ENCODE data around the gene KIF5A. TPM values are rescaled to one million over a fixed set of nuclear protein-coding genes. Genes with fewer than 3 reads are reported as not detected.
A peak's percentile ranks its signal among the peaks of the same experiment; 100 is the strongest.

KIF5A gene
- total RNA-seq, 1 donor from 2014 or later: 7.9 TPM

- Histone ChIP-seq H3K4me2 (peak overlapping the region; percentile 95), H4K20me1 (ENCODE audit: low read depth) (peaks cover 8% of the 10 kb centered on the region), H3K9ac (peak overlapping the region; percentile 83), H3K9me3 (ENCODE audit: low read depth) (no peaks in the 10 kb centered on the region), H3K4me1 (peaks cover 18% of the 10 kb centered on the region), H3F3A (ENCODE audit: low read depth) (peaks cover 21% of the 10 kb centered on the region), H3K4me3 (peak overlapping the region; percentile 98), H3K27ac (no peak overlapping the region), H2AFZ (replicated peaks) (peak overlapping the region; percentile 99), H3K36me3 (no peaks in the 10 kb centered on the region), H3K79me2 (ENCODE audit: low read depth) (peaks cover 16% of the 10 kb centered on the region), H3K27me3 (no peaks in the 10 kb centered on the region)
- no peak for TF ChIP-seq CTCF (IDR thresholded peaks at IDR 0.05)
- TF ChIP-seq EZH2 (IDR thresholded peaks at IDR 0.05): no peak
- no peak for TF ChIP-seq EZH2phosphoT487 (IDR thresholded peaks at IDR 0.05)
- Mint-ChIP-seq H3K36me3 (peaks cover 22% of the 10 kb centered on the region), H3K27ac (peak overlapping the region; percentile 96), H3K27me3 (ENCODE audit: insufficient read depth, low read depth) (peaks cover 8% of the 10 kb centered on the region), H3K4me3 (peak overlapping the region; percentile 91), H3K4me1 (peaks cover 23% of the 10 kb centered on the region), H3K9me3 (no peaks in the 10 kb centered on the region)
- no peak for DNase-seq (ENCODE audit: low spot score)
Observed at GRCh38 chr12:57603815-57604453, 54.1 kb downstream of the KIF5A start.

- Histone ChIP-seq H3K27me3 (peaks cover 4% of the 10 kb centered on the region), H4K20me1 (ENCODE audit: low read depth) (peaks cover 12% of the 10 kb centered on the region), H3K79me2 (ENCODE audit: low read depth) (peaks cover 16% of the 10 kb centered on the region), H3K4me3 (peak within 1 kb of the TSS; percentile 98), H3K4me2 (peak within 1 kb of the TSS; percentile 95), H3K9ac (peak within 1 kb of the TSS; percentile 83), H3K36me3 (no peaks in the 10 kb centered on the region), H3F3A (ENCODE audit: low read depth) (peaks cover 27% of the 10 kb centered on the region), H3K9me3 (ENCODE audit: low read depth) (no peaks in the 10 kb centered on the region), H2AFZ (replicated peaks) (peak within 1 kb of the TSS; percentile 99), H3K27ac (no peak within 1 kb of the TSS), H3K4me1 (peaks cover 20% of the 10 kb centered on the region)
- H3K4me1 Mint-ChIP-seq: peaks cover 23% of the 10 kb centered on the region
- peaks cover 9% of the 10 kb centered on the region for H3K27me3 Mint-ChIP-seq (ENCODE audit: insufficient read depth, low read depth)
- H3K9me3 Mint-ChIP-seq: no peaks in the 10 kb centered on the region
- peak within 1 kb of the TSS; percentile 91 for H3K4me3 Mint-ChIP-seq
- H3K36me3 Mint-ChIP-seq: peaks cover 19% of the 10 kb centered on the region
- DNase-seq (ENCODE audit: low spot score): peak; percentile 66
- peak within 1 kb of the TSS; percentile 96 for H3K27ac Mint-ChIP-seq
- TF ChIP-seq EZH2phosphoT487 (IDR thresholded peaks at IDR 0.05): no peak
- no peak for TF ChIP-seq EZH2 (IDR thresholded peaks at IDR 0.05)
- no peak for TF ChIP-seq CTCF (IDR thresholded peaks at IDR 0.05)
Observed at GRCh38 chr12:57604454-57604991, 54.7 kb downstream of the KIF5A start, which contains the start of gene DTX3. TSS of gene DTX3 (plus strand) at chr12:57604824. CDS start at chr12:57606518, 1,694 bp downstream.

- peak; percentile 46 for DNase-seq (ENCODE audit: low spot score)
- H3K9ac ChIP-seq: peak overlapping the region; percentile 83
- TF ChIP-seq CTCF (IDR thresholded peaks at IDR 0.05) (no peak), EZH2phosphoT487 (IDR thresholded peaks at IDR 0.05) (no peak), EZH2 (IDR thresholded peaks at IDR 0.05) (no peak)
- peaks cover 16% of the 10 kb centered on the region for H3K79me2 ChIP-seq (ENCODE audit: low read depth)
- H3K36me3 ChIP-seq: no peaks in the 10 kb centered on the region
- H4K20me1 ChIP-seq (ENCODE audit: low read depth): peaks cover 13% of the 10 kb centered on the region
- Mint-ChIP-seq H3K4me3 (peak overlapping the region; percentile 91), H3K36me3 (peaks cover 19% of the 10 kb centered on the region), H3K27me3 (ENCODE audit: insufficient read depth, low read depth) (peaks cover 9% of the 10 kb centered on the region), H3K4me1 (peaks cover 23% of the 10 kb centered on the region), H3K27ac (peak overlapping the region; percentile 90), H3K9me3 (no peaks in the 10 kb centered on the region)
- peak overlapping the region; percentile 98 for H3K4me3 ChIP-seq
- peaks cover 11% of the 10 kb centered on the region for H3K27me3 ChIP-seq
- no peaks in the 10 kb centered on the region for H3K9me3 ChIP-seq (ENCODE audit: low read depth)
- peaks cover 34% of the 10 kb centered on the region for H3F3A ChIP-seq (ENCODE audit: low read depth)
- H2AFZ ChIP-seq (replicated peaks): peak overlapping the region; percentile 99
- H3K4me2 ChIP-seq: peak overlapping the region; percentile 95
- peaks cover 26% of the 10 kb centered on the region for H3K4me1 ChIP-seq
- H3K27ac ChIP-seq: no peak overlapping the region
Observed at GRCh38 chr12:57604992-57605810, 55.4 kb downstream of the KIF5A start.

Measured in neural progenitor cell (in vitro differentiated cells).